ENCODE data around the gene TUBE1.

GRCh38 chr6:112044196-112044595 lies 43.1 kb downstream of the TUBE1 start:
- TF ChIP-seq CTCF (IDR thresholded peaks at IDR 0.05) (no peak), REST (IDR thresholded peaks at IDR 0.05) (no peak), TP53 (CRISPR knock-in tag; IDR thresholded peaks at IDR 0.05) (no peak), JUN (IDR thresholded peaks at IDR 0.05) (no peak), CBX2 (IDR thresholded peaks at IDR 0.05; ENCODE audit: borderline replicate concordance, low read depth) (no peak), KDM5A (IDR thresholded peaks at IDR 0.05) (no peak)
